Peyer's patch (tissue), 4 donors: Measurements from ENCODE around the gene CD6.

Source experiments
- POLR2A ChIP-seq, 2 donors: fragments of 450-650 bp; IDR thresholded peaks; one replicate each; pipeline ENCODE4 v1.5.1; 2017; ENCODE audit warnings: antibody characterized with exemption in 2 of 2, mild to moderate bottlenecking in 2 of 2, moderate library complexity in 2 of 2
- TF ChIP-seq, protein P1 (sequence below), 6 experiments: fragments of 450-650 bp in 4 of 6; fragments of 200-600 bp in 2 of 6; sonication (generic) in 1 of 6; IDR thresholded peaks; one replicate each; pipeline ENCODE4 v1.5.1; 2017 to 2019; ENCODE audit warnings: antibody characterized with exemption in 6 of 6, mild to moderate bottlenecking in 3 of 6, moderate library complexity in 1 of 6

DNA sequence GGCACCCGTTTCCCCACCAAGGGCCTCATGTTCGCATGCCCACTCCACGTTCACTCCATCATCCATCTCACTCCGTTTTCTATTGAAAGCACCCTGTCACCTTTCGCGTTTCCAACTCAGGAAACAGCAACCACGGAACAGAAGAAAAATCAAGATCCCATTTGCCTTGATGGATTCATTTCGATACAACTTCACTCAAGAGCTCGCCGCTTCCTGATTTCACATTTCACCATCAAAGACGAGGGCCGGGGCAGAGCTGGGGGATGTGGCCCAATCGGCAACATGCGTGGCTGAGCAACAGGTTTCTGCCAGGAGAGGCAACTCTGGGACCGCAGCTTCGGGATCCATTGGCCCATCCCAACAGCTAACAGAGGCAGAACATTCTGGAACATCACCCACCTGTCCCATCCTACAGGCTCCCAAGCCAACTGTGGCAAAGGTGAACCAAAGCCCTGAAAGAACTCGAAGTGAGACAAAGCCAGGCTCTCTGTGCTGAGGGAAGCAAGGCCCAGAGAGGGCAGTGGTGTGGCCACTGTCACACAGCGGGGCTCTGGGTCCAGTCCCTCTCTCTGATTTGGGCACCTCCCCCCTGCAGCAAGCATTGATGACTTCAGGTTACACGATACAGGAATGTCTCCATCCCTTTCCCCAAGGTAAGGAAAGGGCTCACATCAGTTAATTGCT is 94.6 kb downstream of the CD6 start:
- TF ChIP-seq, protein P1, sequence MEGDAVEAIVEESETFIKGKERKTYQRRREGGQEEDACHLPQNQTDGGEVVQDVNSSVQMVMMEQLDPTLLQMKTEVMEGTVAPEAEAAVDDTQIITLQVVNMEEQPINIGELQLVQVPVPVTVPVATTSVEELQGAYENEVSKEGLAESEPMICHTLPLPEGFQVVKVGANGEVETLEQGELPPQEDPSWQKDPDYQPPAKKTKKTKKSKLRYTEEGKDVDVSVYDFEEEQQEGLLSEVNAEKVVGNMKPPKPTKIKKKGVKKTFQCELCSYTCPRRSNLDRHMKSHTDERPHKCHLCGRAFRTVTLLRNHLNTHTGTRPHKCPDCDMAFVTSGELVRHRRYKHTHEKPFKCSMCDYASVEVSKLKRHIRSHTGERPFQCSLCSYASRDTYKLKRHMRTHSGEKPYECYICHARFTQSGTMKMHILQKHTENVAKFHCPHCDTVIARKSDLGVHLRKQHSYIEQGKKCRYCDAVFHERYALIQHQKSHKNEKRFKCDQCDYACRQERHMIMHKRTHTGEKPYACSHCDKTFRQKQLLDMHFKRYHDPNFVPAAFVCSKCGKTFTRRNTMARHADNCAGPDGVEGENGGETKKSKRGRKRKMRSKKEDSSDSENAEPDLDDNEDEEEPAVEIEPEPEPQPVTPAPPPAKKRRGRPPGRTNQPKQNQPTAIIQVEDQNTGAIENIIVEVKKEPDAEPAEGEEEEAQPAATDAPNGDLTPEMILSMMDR (IDR thresholded peaks at IDR 0.05): no peak
- TF ChIP-seq POLR2A (IDR thresholded peaks at IDR 0.05): no peak
